ENCODE measurements around the gene CLEC2A. TPM values are rescaled to one million over a fixed set of nuclear protein-coding genes. Genes with fewer than 3 reads are reported as not detected.

CLEC2A gene
- total RNA-seq, 2 donors from 2014 or later = not detected

DNA sequence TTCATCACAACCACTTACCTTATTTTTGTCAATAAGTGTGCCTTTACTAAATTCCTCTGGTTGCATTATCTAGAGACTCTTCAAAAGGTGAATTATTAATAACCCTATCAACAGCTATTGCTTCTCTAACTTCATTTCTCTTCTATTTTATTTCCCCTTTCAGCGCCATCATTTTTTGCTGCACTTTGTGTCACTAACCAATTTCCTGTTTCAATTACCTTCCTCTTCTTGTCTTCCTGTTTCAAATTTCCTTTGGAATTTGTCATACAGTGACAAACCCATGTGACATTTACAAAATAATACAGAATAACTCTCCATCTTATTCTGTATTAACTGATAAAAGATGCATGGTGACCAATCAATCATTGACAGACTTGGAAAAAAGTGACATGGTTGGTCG, 12.2 kb upstream of the CLEC2A start:
- H3K27ac Mint-ChIP-seq = peak overlapping the region in 1 of 2 donors; percentile 69
- ATAC-seq = no peak
- H3K36me3 Mint-ChIP-seq = no peaks in the 10 kb centered on the region

DNA sequence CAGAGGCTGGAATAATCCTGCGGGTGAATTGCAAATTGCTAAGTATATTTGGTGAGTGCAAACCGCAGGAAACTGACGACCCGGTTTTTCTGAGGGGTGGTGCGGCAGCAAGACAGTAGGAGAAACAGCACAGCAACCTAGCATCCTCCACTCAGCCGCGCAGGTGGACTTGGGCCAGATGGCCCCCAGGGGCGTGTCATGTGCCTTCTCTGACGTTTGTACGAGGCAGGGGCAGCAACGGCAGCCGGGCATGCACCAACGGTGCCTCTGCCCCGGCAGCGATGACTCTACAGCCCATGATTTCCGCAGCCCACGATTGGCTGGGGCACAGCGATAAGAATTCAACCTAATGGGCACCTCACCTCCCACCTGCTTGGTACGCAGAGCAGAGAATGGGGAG, 11.1 kb upstream of the CLEC2A start:
- Mint-ChIP-seq H3K36me3 (no peaks in the 10 kb centered on the region), H3K9me3 (no peaks in the 10 kb centered on the region), H3K27ac (peak overlapping the region in 1 of 2 donors; percentile 69)
- ATAC-seq = peak; percentile 69 to 98
- DNase-seq (ENCODE audit: low spot score in 2 of 2) = peak in 1 of 2 donors; percentile 77

More for the DNA sequence above, 12.2 kb upstream of the CLEC2A start:
- no peak for DNase-seq (ENCODE audit: low spot score in 2 of 2)
- H3K9me3 Mint-ChIP-seq = no peaks in the 10 kb centered on the region

DNA sequence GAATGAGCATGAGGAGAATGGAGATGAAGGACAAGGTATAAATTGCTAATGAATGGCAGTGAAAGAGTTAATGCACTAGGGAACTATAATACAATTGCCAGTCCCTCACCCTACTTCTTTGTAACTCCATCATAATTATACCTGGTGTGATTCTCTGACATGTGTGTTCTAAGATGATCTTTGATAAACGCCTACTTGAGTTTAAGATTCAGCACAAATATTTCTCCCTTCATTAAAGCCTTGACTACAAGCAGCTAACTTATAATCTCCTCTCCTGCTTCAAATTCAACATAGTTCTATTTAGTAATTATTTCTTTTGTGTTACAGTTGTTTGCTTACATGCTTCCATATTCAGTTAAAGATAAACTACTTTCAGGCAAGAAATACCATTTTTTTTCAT, 9.7 kb upstream of the CLEC2A start:
- Mint-ChIP-seq H3K36me3 (no peaks in the 10 kb centered on the region), H3K9me3 (no peaks in the 10 kb centered on the region), H3K27ac (no peak overlapping the region)
- ATAC-seq (no peak), DNase-seq (ENCODE audit: low spot score in 2 of 2) (no peak)

DNA sequence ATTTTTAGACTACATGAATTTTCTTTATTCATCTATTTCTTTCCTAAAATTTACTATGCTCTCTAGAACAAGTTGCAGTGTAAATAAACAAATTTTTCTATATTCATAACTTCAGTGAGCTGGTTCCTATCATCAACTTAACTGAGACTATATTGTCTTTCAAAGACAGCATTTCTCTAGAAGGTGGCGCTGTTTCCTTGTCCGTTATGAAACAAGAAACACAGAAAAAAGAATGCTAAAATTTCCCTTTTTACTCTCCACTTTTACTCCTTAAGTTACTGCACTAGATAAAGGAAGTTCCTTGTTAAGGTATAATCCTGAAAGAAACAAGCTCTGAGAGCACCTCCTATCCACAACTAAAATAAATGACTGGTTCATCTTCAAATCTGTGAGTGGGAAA, 8.2 kb upstream of the CLEC2A start:
- DNase-seq (ENCODE audit: low spot score in 2 of 2) = no peak
- no peaks in the 10 kb centered on the region for H3K36me3 Mint-ChIP-seq
- no peak for ATAC-seq
- no peak overlapping the region for H3K27ac Mint-ChIP-seq
- no peaks in the 10 kb centered on the region for H3K9me3 Mint-ChIP-seq

DNA sequence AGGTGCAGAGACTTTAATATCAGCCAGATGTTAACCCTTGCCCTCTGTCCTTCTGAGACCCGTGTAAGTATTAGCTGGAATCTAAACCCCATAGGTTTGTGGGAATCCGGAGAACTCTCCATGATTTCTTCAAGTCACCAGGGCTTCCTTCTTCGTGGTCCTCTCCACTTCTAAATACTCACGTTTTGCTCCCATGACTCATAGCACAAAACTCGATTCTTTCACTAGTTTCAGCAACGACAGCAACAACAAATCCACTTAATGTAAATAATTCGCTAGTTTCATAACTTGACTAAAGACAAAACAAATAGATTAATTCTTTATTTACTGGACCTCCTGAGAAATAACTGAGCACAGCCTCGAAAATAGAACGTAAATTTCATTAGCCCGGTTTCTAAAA, 4.4 kb upstream of the CLEC2A start:
- Mint-ChIP-seq H3K9me3 (no peaks in the 10 kb centered on the region), H3K27ac (no peak overlapping the region), H3K36me3 (no peaks in the 10 kb centered on the region)
- no peak for ATAC-seq
- no peak for DNase-seq (ENCODE audit: low spot score in 2 of 2)

DNA sequence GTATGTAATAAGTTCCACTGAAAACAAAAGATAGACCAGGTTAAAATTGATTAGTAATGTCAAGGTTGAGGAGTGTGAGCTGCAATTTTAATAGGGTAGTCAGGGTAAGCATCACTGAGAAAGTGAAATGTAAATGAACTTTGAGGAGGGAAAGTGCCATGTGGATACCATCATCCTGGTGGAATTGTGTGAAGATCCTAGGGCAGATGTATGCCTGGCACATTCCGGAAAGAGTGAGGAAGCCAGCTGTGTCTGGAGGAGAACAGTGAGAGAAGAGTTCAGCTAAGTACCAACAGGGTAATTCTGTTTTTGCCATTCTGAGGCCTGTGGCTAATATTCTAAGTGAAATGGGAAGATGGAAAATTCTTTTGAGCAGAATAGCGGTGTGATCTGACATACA, 2.9 kb upstream of the CLEC2A start:
- Mint-ChIP-seq H3K27ac (no peak overlapping the region), H3K9me3 (no peaks in the 10 kb centered on the region), H3K36me3 (no peaks in the 10 kb centered on the region)
- DNase-seq (ENCODE audit: low spot score in 2 of 2) = no peak
- no peak for ATAC-seq

DNA sequence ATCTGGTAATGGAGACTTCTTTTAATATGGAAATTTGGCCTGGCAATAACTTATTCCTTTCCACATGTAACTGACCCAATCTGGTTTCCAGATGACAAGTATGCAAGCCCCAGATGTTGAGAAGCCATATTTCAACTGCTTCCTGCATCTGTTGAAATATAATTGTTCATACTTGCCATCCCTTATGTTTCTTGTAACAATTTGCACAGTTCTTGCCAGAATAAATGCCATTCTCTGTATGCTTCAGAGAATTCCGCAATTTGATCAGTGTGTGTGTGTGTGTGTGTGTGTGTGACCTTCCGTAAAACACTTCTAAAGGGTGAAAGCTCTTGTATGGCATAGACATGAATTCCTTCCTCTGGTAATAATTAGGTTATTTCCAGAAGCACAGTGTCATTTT, 1.8 kb upstream of the CLEC2A start:
- ATAC-seq (no peak), DNase-seq (ENCODE audit: low spot score in 2 of 2) (no peak)
- no peaks in the 10 kb centered on the region for H3K36me3 Mint-ChIP-seq
- no peaks in the 10 kb centered on the region for H3K9me3 Mint-ChIP-seq
- H3K27ac Mint-ChIP-seq = no peak overlapping the region

DNA sequence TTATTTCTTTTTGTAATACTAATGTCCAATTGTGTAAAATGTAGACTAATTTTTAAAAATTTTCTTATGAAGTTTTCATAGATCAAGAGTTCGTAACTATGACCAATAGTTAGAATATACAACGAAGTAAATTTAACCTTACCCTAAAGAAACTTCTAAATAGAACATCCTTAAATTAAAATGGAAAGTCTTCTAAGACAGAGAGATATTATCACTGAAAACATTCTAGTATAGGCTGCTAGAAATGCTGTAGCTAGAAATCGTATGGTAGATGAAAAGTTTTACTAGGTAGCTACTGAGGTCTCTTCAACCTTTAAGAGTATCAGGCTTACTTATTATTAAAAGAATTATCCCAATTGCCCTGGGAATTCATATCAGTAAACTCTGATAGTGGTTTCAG, 925 bp downstream of the CLEC2A start:
- DNase-seq (ENCODE audit: low spot score in 2 of 2) (no peak), ATAC-seq (no peak)
- Mint-ChIP-seq H3K9me3 (no peaks in the 10 kb centered on the region), H3K36me3 (no peaks in the 10 kb centered on the region), H3K27ac (no peak overlapping the region)

DNA sequence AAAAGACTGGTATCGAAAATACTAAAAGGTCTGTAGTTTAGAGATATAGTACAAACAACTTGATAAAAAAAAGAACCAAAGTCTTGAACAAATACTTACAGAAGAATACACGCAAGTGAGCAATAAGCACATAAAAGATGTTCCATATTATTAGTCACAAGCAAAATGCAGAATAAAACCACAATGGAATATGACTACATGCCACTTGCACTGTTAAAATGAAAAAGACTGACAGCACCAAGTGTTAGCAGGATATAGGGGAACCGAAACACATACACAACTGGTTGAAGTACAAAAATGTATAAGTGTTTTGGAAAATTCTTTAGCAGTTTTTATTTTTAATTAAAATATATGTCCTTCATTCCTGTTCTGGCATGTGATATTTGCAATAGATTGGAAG, 3.6 kb downstream of the CLEC2A start:
- ATAC-seq (peak in 1 of 2 donors; percentile 58), DNase-seq (ENCODE audit: low spot score in 2 of 2) (no peak)
- Mint-ChIP-seq H3K27ac (no peak overlapping the region), H3K9me3 (no peaks in the 10 kb centered on the region), H3K36me3 (no peaks in the 10 kb centered on the region)

DNA sequence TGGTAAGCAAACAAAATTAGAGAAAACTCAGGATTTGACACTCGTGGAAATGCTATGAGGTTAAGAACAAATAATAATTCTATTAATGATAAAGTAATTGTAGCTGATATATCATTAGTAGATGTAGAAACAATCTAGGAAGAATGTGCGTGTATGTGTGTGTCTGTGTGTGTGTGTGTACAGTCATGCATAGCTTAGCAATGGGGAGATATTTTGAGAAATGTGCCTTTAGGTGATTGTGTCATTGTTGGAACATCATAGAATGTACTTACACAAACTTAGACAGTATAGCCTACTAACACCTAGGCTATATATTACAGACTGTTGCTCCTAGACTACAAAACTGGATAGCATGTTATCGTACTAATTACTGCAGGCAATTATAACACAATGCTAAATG, 5.3 kb downstream of the CLEC2A start:
- DNase-seq (ENCODE audit: low spot score in 2 of 2) (no peak), ATAC-seq (no peak)
- no peaks in the 10 kb centered on the region for H3K9me3 Mint-ChIP-seq
- no peaks in the 10 kb centered on the region for H3K36me3 Mint-ChIP-seq
- no peak overlapping the region for H3K27ac Mint-ChIP-seq

DNA sequence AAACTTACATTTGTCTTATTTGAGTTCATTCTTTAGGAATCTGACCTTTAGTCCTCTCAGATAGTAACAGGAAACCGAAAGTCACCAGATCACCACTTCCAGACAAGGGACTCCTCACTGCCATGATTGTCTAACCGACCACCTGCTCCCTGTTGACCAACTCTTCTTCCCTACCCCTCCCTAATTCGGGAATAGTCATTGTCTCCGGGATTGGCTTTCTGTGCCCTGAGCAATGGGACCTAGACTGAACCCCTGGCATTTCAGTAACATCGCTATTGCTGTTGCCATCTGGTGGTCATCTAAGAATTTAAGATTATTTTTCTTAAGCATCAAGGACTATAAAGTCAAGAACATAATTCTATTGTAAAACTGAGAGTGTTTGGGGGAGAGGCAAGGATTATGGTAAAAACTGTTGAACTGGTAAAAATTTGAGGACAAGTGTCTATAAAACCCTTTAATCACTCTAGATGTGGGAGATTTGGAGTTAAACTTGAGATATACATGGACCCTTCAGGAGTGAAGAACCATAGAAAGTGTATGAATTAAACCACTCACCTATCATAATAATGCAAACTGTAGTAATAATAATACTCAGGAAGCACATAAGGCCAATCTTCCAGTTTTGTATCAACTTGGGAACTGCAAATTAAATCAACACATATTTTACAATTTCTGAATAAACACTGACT, 6.3 kb downstream of the CLEC2A start:
- peak overlapping the region in 1 of 2 donors; percentile 68 for H3K27ac Mint-ChIP-seq
- ATAC-seq = peak; percentile 40 to 52

DNA sequence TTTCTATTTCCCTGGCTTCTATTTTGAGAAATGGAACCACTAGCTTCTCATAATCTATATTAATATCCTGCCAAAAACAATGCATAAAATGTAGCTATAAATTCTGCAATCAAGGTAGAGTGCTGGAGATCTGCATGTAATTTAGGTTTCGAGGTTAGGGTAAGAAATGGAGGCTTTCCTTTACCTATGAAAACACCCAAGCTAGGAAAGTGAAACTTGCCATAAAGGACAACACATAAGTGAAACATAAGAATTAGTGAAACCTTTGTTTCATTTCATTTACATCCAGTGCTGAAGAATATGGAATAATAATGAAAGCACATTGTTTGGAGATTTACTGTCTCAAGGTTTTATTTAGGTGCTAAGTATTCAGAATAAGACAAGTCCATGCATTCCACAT, 9.7 kb downstream of the CLEC2A start:
- peaks cover 0 to 5% of the 10 kb centered on the region in 2 donors for H3K9me3 Mint-ChIP-seq
- peaks cover 0 to 4% of the 10 kb centered on the region in 2 donors for H3K36me3 Mint-ChIP-seq
- ATAC-seq (no peak), DNase-seq (ENCODE audit: low spot score in 2 of 2) (no peak)
- no peak overlapping the region for H3K27ac Mint-ChIP-seq

More for the DNA sequence above, 6.3 kb downstream of the CLEC2A start:
- peaks cover 0 to under 1% of the 10 kb centered on the region in 2 donors for H3K9me3 Mint-ChIP-seq
- DNase-seq (ENCODE audit: low spot score in 2 of 2) = no peak
- no peaks in the 10 kb centered on the region for H3K36me3 Mint-ChIP-seq

DNA sequence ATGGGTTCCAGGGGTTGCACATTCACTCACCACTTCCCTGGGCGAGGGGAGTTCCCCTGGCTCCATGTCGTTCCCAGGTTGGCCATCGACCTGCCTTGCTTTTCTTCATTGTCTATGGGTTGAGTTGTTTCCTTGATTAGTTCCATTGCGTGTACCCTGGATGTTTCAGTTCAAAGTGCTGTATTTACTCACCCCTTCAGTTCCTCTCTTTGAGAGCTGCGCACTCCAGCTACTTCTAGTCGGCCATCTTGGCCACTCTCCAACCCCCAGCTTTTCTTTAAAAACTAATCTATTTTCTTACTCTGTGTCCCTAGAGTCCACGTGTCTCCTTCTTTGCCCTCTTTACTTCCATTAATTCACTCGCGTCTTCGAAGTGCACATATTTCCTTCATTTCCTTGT, 11.7 kb downstream of the CLEC2A start:
- ATAC-seq = no peak
- no peak for DNase-seq (ENCODE audit: low spot score in 2 of 2)
- H3K9me3 Mint-ChIP-seq = peaks cover 0 to 5% of the 10 kb centered on the region in 2 donors
- no peak overlapping the region for H3K27ac Mint-ChIP-seq
- peaks cover 0 to 4% of the 10 kb centered on the region in 2 donors for H3K36me3 Mint-ChIP-seq

DNA sequence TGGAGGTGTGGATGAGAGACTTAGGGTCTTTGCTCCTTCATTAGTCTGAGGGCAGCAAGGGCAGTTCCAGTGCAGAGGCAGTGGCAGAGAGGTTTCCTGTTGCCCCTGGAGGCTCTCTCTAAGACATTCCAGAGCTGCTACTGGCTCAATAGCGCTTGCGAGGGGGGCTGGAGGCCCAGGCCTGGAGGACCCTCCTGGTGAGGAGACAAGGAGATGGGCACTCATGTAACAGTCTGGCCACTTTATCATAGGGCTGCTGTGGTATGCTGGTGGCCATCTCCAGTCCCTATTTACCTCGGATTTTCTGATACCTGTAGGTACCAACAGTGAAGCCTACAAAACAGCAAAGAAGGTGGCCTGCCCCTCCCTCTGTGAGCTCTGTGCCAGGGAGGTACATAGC, 12.7 kb downstream of the CLEC2A start:
- Mint-ChIP-seq H3K36me3 (peaks cover 0 to 4% of the 10 kb centered on the region in 2 donors), H3K9me3 (peaks cover 0 to 7% of the 10 kb centered on the region in 2 donors), H3K27ac (no peak overlapping the region)
- DNase-seq (ENCODE audit: low spot score in 2 of 2) (no peak), ATAC-seq (no peak)

DNA sequence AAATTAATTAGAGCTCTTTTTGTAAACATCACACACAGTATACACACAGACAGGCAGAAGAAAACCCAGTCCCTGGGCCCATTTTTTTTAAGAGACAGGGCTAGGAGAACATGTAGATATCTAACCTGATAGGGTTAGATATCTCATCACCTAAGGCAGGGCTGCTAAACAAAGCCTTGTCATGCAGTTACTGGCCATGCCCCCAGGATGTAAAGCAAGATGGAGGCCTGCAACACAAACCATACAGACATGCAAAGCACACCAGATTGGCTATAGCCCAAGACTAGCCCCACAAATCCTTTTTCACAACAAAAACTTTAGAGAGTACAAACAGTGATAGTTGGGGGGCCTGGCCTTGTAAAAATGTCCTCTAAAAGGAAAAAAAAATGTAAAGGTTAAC, 20.5 kb downstream of the CLEC2A start:
- DNase-seq (ENCODE audit: low spot score in 2 of 2) (no peak), ATAC-seq (no peak)
- H3K9me3 Mint-ChIP-seq = peaks cover 32 to 54% of the 10 kb centered on the region in 2 donors
- H3K36me3 Mint-ChIP-seq = peaks cover 34 to 49% of the 10 kb centered on the region in 2 donors
- peak overlapping the region in 1 of 2 donors; percentile 77 for H3K27ac Mint-ChIP-seq

DNA sequence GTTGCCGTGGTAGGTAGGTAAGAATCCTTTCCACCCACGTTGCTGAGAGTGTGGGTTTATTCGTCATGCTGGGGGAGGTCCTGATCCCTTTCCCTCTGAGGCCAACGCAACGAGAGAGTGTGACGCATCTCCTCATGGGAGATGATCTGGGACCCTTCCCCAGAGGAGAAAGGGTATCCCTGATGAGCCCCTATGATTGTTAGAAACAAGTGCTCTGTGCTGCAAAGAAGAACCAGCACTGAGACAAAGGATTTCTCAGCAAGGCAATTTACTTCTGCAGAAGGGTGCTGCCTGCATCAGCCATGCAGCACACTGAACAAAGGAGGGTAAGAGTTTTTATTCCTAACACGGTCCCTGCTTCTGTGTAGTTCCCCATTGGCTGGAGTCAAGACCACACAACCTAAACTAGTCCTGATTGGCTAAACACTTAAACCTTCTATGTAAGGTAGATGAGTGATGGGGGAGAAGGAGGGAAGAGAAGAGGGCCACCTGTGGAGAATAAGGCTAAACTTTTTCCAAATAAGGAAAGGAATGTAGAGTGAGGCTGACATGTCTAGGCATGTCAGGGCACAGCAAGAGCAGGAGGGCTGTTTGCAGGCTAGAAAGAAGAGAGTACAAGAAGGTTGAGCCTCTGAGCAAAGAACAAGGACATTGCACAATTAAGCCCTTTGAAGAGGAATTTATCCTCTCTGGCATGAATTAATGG, 21.3 kb downstream of the CLEC2A start:
- DNase-seq (ENCODE audit: low spot score in 2 of 2) = no peak
- Mint-ChIP-seq H3K27ac (peak overlapping the region in 1 of 2 donors; percentile 77), H3K9me3 (peaks cover 32 to 54% of the 10 kb centered on the region in 2 donors), H3K36me3 (peaks cover 34 to 49% of the 10 kb centered on the region in 2 donors)
- no peak for ATAC-seq

DNA sequence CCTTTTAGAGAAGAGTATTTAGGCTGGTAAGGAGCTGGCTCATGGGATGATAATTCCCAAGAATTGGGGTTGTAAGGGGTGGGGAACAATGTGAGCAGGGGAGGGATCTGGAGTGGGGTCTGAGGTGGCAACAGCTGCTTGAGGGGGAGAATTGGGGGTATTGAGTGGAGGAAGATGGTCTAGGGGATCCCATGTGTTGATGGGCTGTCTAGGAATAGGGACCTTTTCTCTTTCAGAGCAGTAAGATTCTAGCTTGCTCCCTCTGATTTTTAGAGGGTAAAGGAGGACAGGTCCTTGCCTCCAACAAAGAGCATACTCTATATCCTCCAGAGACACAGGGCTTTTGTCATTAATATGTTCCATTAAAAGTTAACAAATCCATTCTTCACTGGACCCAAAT, 22.4 kb downstream of the CLEC2A start:
- no peak for DNase-seq (ENCODE audit: low spot score in 2 of 2)
- Mint-ChIP-seq H3K36me3 (peaks cover 34 to 58% of the 10 kb centered on the region in 2 donors), H3K9me3 (peaks cover 32 to 60% of the 10 kb centered on the region in 2 donors), H3K27ac (peak overlapping the region in 1 of 2 donors; percentile 77)
- ATAC-seq = no peak

DNA sequence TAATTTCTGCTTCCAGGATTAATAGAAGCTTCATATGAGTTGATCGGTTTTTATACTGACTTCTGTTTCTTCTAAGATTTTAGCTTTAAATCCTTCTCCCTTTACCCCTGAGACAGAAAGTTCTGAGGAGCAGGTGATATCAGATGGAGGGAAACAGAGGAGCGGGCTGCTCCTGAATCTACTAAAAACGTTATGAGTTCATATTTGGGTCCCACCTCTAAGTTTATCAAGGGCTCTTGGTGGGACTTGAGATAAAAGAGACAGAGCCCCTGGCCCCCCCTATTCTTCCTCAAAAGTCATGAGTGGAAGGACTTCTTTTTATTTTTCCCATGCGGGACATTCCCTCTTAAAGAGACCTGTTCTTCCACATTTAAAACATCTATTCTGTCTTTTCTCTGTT, 23.8 kb downstream of the CLEC2A start:
- Mint-ChIP-seq H3K36me3 (peaks cover 38 to 70% of the 10 kb centered on the region in 2 donors), H3K27ac (no peak overlapping the region), H3K9me3 (peaks cover 36 to 53% of the 10 kb centered on the region in 2 donors)
- ATAC-seq (no peak), DNase-seq (ENCODE audit: low spot score in 2 of 2) (no peak)
